ENCODE data around the gene DISP2. TPM values are rescaled to one million over a fixed set of nuclear protein-coding genes. Genes with fewer than 3 reads are reported as not detected.
A peak's percentile ranks its signal among the peaks of the same experiment; 100 is the strongest.

DISP2 gene
- total RNA-seq, 1 donor from 2014 or later = under 0.01 TPM

GRCh38 chr15:40338041-40338657, 19.9 kb upstream of the DISP2 start:
- no peak for FAIRE-seq
- H3K4me3 ChIP-seq (ENCODE audit: low read depth, low read length) = no peak overlapping the region

GRCh38 chr15:40338921-40339620, 18.9 kb upstream of the DISP2 start:
- peak; percentile 77 for DNase-seq (ENCODE audit: low read depth)
- no peaks in the 10 kb centered on the region for H3K27me3 ChIP-seq (ENCODE audit: control insufficient read depth, insufficient read depth, low read length)
- no peak overlapping the region for H3K4me3 ChIP-seq (ENCODE audit: low read depth, low read length)
- TF ChIP-seq CTCF (IDR thresholded peaks at IDR 0.05; ENCODE audit: insufficient read depth, low read length, severe bottlenecking) = no peak
- no peak for FAIRE-seq
- H3K36me3 ChIP-seq (ENCODE audit: control insufficient read depth, insufficient read depth, low read length) = no peaks in the 10 kb centered on the region

More at GRCh38 chr15:40338041-40338657, 19.9 kb upstream of the DISP2 start:
- TF ChIP-seq CTCF (IDR thresholded peaks at IDR 0.05; ENCODE audit: insufficient read depth, low read length, severe bottlenecking) = peak; percentile 89
- H3K27me3 ChIP-seq (ENCODE audit: control insufficient read depth, insufficient read depth, low read length) = no peaks in the 10 kb centered on the region
- no peak for DNase-seq (ENCODE audit: low read depth)
- H3K36me3 ChIP-seq (ENCODE audit: control insufficient read depth, insufficient read depth, low read length) = no peaks in the 10 kb centered on the region

- peak; percentile 8 for TF ChIP-seq CTCF (IDR thresholded peaks at IDR 0.05; ENCODE audit: insufficient read depth, low read length, severe bottlenecking)
- FAIRE-seq = no peak
These were observed 18.4 kb upstream of the DISP2 start for GRCh38 chr15:40339621-40339945.

GRCh38 chr15:40340038-40340739, 17.8 kb upstream of the DISP2 start:
- no peaks in the 10 kb centered on the region for H3K27me3 ChIP-seq (ENCODE audit: control insufficient read depth, insufficient read depth, low read length)
- no peak for TF ChIP-seq CTCF (IDR thresholded peaks at IDR 0.05; ENCODE audit: insufficient read depth, low read length, severe bottlenecking)
- H3K4me3 ChIP-seq (ENCODE audit: low read depth, low read length) = peak overlapping the region; percentile 39
- DNase-seq (ENCODE audit: low read depth) (no peak), FAIRE-seq (no peak)
- H3K36me3 ChIP-seq (ENCODE audit: control insufficient read depth, insufficient read depth, low read length) = no peaks in the 10 kb centered on the region

More at GRCh38 chr15:40339621-40339945, 18.4 kb upstream of the DISP2 start:
- peak overlapping the region; percentile 39 for H3K4me3 ChIP-seq (ENCODE audit: low read depth, low read length)
- no peak for DNase-seq (ENCODE audit: low read depth)
- no peaks in the 10 kb centered on the region for H3K27me3 ChIP-seq (ENCODE audit: control insufficient read depth, insufficient read depth, low read length)
- H3K36me3 ChIP-seq (ENCODE audit: control insufficient read depth, insufficient read depth, low read length) = no peaks in the 10 kb centered on the region

GRCh38 chr15:40340740-40341400, 17.1 kb upstream of the DISP2 start, which contains the start of gene CCDC9B:
Gene CCDC9B, minus strand, starts transcription at chr15:40340939. Its CDS starts 120 bp downstream, at chr15:40340819.
- Histone ChIP-seq H3K36me3 (ENCODE audit: control insufficient read depth, insufficient read depth, low read length) (no peaks in the 10 kb centered on the region), H3K27me3 (ENCODE audit: control insufficient read depth, insufficient read depth, low read length) (no peaks in the 10 kb centered on the region), H3K4me3 (ENCODE audit: low read depth, low read length) (peak within 1 kb of the TSS; percentile 39)
- no peak for TF ChIP-seq CTCF (IDR thresholded peaks at IDR 0.05; ENCODE audit: insufficient read depth, low read length, severe bottlenecking)
- no peak for FAIRE-seq
- peak; percentile 69 for DNase-seq (ENCODE audit: low read depth)

Measured in bronchial epithelial cell (primary cell).